Transverse colon (tissue), 4 donors: ENCODE results near the gene EDNRB.

Experiments used
- POLR2A ChIP-seq: fragments of 450-650 bp; IDR thresholded peaks from one replicate; pipeline ENCODE4 v1.6.1; 2016; ENCODE audit warnings: antibody characterized with exemption, mild to moderate bottlenecking, moderate library complexity
- POLR2AphosphoS5 ChIP-seq, 3 donors: sonication (generic); formaldehyde crosslinking; IDR thresholded peaks; one replicate each; pipeline ENCODE4 v1.6.1; 2016; ENCODE audit warnings: antibody characterized with exemption in 3 of 3
- TF ChIP-seq, protein P1 (sequence below), 5 experiments: fragments of 200-600 bp in 3 of 5; fragments of 450-650 bp in 2 of 5; sonication (generic) in 3 of 5; IDR thresholded peaks; 1 replicate in 2 of 5; 2 replicates in 3 of 5; pipeline ENCODE4 v1.5.1; 2016 to 2017; ENCODE audit warnings: antibody characterized with exemption in 5 of 5, inconsistent platforms in 3 of 5, mild to moderate bottlenecking in 2 of 5, moderate library complexity in 1 of 5

DNA sequence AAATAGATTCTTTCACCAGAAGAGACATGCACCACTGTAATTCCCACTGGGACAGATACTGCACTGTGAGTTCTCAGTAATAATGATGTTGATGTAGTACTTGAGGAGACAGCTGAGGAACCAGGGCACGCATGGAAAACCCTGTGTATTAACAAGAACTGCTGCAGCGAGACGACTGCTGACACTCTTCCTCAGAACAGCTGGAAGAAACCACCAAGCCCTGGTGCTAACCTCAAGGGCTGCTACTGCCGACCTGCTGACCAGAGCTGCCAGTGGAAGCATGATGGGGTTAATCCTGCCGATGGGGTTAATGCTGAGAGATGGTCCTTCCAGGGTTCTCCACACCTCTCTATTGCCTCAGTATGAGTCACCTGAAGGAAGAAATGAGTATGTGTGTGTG is 45.6 kb downstream of the EDNRB start:
- TF ChIP-seq, protein P1, sequence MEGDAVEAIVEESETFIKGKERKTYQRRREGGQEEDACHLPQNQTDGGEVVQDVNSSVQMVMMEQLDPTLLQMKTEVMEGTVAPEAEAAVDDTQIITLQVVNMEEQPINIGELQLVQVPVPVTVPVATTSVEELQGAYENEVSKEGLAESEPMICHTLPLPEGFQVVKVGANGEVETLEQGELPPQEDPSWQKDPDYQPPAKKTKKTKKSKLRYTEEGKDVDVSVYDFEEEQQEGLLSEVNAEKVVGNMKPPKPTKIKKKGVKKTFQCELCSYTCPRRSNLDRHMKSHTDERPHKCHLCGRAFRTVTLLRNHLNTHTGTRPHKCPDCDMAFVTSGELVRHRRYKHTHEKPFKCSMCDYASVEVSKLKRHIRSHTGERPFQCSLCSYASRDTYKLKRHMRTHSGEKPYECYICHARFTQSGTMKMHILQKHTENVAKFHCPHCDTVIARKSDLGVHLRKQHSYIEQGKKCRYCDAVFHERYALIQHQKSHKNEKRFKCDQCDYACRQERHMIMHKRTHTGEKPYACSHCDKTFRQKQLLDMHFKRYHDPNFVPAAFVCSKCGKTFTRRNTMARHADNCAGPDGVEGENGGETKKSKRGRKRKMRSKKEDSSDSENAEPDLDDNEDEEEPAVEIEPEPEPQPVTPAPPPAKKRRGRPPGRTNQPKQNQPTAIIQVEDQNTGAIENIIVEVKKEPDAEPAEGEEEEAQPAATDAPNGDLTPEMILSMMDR (IDR thresholded peaks at IDR 0.05) = no peak
- no peak for TF ChIP-seq POLR2AphosphoS5 (IDR thresholded peaks at IDR 0.05)
- TF ChIP-seq POLR2A = no peak
